ENCODE results near the gene SEMA6B.

SEMA6B gene, protein sequence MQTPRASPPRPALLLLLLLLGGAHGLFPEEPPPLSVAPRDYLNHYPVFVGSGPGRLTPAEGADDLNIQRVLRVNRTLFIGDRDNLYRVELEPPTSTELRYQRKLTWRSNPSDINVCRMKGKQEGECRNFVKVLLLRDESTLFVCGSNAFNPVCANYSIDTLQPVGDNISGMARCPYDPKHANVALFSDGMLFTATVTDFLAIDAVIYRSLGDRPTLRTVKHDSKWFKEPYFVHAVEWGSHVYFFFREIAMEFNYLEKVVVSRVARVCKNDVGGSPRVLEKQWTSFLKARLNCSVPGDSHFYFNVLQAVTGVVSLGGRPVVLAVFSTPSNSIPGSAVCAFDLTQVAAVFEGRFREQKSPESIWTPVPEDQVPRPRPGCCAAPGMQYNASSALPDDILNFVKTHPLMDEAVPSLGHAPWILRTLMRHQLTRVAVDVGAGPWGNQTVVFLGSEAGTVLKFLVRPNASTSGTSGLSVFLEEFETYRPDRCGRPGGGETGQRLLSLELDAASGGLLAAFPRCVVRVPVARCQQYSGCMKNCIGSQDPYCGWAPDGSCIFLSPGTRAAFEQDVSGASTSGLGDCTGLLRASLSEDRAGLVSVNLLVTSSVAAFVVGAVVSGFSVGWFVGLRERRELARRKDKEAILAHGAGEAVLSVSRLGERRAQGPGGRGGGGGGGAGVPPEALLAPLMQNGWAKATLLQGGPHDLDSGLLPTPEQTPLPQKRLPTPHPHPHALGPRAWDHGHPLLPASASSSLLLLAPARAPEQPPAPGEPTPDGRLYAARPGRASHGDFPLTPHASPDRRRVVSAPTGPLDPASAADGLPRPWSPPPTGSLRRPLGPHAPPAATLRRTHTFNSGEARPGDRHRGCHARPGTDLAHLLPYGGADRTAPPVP

DNA sequence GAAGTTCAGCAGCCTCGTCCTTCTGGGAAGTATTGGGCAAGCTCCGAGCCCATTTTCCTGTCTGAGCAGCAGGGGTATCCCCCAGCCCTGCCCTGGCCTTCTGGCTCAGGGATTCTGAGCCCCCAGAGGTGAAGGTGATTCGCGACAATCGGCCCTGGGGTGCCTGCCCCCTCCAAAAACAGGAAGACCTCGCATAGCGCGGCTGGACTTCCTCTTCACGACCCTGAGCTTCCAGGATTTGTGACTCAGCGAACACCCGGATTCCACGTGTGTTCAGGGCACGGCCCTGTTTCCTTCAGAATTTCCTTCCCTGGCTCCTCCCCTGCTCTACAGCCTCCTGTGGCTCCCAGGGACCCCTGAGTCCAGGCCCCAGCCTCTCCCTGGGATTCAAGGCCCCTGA, at the start of gene SEMA6B:
SEMA6B (minus strand) TSS at position 116 of the 400 bp plus-strand sequence. CDS start 1,227 bp downstream, outside the sequence.
- H3K4me1 Mint-ChIP-seq, result peaks cover 7% of the 10 kb centered on the region
- no peak for ATAC-seq (ENCODE audit: low read depth)
- H3K27ac Mint-ChIP-seq, result no peak within 1 kb of the TSS
- no peaks in the 10 kb centered on the region for H3K36me3 Mint-ChIP-seq
- no peak for DNase-seq (ENCODE audit: low spot score in 2 of 2)
- peaks cover 15% of the 10 kb centered on the region for H3K27me3 Mint-ChIP-seq
- H3K9me3 Mint-ChIP-seq, result no peaks in the 10 kb centered on the region
- no peak within 1 kb of the TSS for H3K4me3 Mint-ChIP-seq

- ATAC-seq (ENCODE audit: low read depth), result peak; percentile 53
These were observed 47.6 kb upstream of the SEMA6B start for GRCh38 chr19:4606921-4607678.

DNA sequence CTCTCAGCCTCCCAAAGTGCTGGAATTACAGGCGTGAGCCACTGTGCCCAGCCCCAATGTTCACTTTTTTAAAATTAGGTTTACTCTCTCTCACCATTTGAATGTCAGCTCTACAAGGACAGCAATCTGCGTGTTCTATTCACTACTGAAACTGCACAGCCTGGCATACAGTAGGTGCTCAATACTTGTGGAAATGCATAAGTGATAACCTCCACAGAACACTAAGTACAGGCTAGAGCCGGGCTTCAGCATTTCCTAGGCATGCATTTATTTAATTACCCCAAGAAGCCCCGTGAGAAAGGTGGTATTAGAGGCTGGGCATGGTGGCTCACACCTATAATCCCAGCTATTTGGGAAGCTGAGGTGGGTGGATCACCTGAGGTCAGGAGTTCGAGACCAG, 46.7 kb upstream of the SEMA6B start:
- ATAC-seq (ENCODE audit: low read depth) (no peak), DNase-seq (ENCODE audit: low spot score in 2 of 2) (no peak)
- Mint-ChIP-seq H3K27me3 (peaks cover 14% of the 10 kb centered on the region), H3K36me3 (no peaks in the 10 kb centered on the region), H3K4me1 (peaks cover 3% of the 10 kb centered on the region), H3K27ac (no peak overlapping the region), H3K4me3 (no peak overlapping the region), H3K9me3 (no peaks in the 10 kb centered on the region)

More at GRCh38 chr19:4606921-4607678, 47.6 kb upstream of the SEMA6B start:
- Mint-ChIP-seq H3K9me3 (no peaks in the 10 kb centered on the region), H3K27ac (no peak overlapping the region), H3K27me3 (peaks cover 12% of the 10 kb centered on the region), H3K4me1 (peaks cover 3% of the 10 kb centered on the region), H3K36me3 (no peaks in the 10 kb centered on the region), H3K4me3 (no peak overlapping the region)
- DNase-seq (ENCODE audit: low spot score in 2 of 2), result no peak

DNA sequence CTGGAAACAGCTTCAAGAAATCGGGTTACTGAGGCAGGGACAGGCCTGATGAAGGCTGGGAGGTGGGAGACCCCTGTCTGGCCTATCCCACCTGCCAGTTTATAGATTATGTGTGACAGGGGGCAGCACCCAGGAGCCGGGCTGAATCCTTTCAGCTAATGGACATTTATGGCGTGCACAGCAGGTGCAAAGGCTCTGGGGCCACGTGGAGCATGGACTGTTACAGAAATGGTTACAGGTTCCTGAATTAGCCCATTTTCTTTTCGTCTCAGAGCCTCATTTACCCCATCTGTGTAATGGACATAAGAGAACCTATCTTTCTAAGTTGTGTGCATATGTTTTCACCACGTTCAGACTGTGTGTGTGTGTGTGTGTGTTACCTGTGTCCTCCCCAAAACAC, 45.4 kb upstream of the SEMA6B start:
- no peak for DNase-seq (ENCODE audit: low spot score in 2 of 2)
- Mint-ChIP-seq H3K27ac (no peak overlapping the region), H3K4me1 (no peaks in the 10 kb centered on the region), H3K9me3 (no peaks in the 10 kb centered on the region), H3K4me3 (no peak overlapping the region), H3K36me3 (no peaks in the 10 kb centered on the region), H3K27me3 (peaks cover 8% of the 10 kb centered on the region)
- ATAC-seq (ENCODE audit: low read depth), result no peak

GRCh38 chr19:4602915-4603314, 43.4 kb upstream of the SEMA6B start:
- DNase-seq (ENCODE audit: low spot score in 2 of 2) (no peak), ATAC-seq (ENCODE audit: low read depth) (no peak)
- Mint-ChIP-seq H3K36me3 (no peaks in the 10 kb centered on the region), H3K27ac (no peak overlapping the region), H3K9me3 (no peaks in the 10 kb centered on the region), H3K27me3 (peaks cover 10% of the 10 kb centered on the region), H3K4me1 (peaks cover 3% of the 10 kb centered on the region), H3K4me3 (no peak overlapping the region)

- Mint-ChIP-seq H3K27me3 (peaks cover 12% of the 10 kb centered on the region), H3K36me3 (no peaks in the 10 kb centered on the region), H3K4me1 (peaks cover 5% of the 10 kb centered on the region), H3K27ac (no peak overlapping the region), H3K4me3 (no peak overlapping the region), H3K9me3 (no peaks in the 10 kb centered on the region)
- DNase-seq (ENCODE audit: low spot score in 2 of 2) (no peak), ATAC-seq (ENCODE audit: low read depth) (no peak)
These were observed 42.8 kb upstream of the SEMA6B start for GRCh38 chr19:4602173-4602788.

- ATAC-seq (ENCODE audit: low read depth) (no peak), DNase-seq (ENCODE audit: low spot score in 2 of 2) (no peak)
- Mint-ChIP-seq H3K4me3 (no peak overlapping the region), H3K27me3 (peaks cover 15% of the 10 kb centered on the region), H3K4me1 (peaks cover 7% of the 10 kb centered on the region), H3K9me3 (no peaks in the 10 kb centered on the region), H3K27ac (no peak overlapping the region), H3K36me3 (no peaks in the 10 kb centered on the region)
These were observed 41.4 kb upstream of the SEMA6B start for GRCh38 chr19:4600893-4601292.

GRCh38 chr19:4600082-4600481, 40.6 kb upstream of the SEMA6B start:
- H3K27me3 Mint-ChIP-seq, result peaks cover 15% of the 10 kb centered on the region
- H3K4me1 Mint-ChIP-seq, result peaks cover 7% of the 10 kb centered on the region
- DNase-seq (ENCODE audit: low spot score in 2 of 2), result no peak
- no peaks in the 10 kb centered on the region for H3K9me3 Mint-ChIP-seq
- no peak overlapping the region for H3K27ac Mint-ChIP-seq
- no peak for ATAC-seq (ENCODE audit: low read depth)
- H3K36me3 Mint-ChIP-seq, result no peaks in the 10 kb centered on the region
- no peak overlapping the region for H3K4me3 Mint-ChIP-seq

GRCh38 chr19:4598712-4599111, 39.2 kb upstream of the SEMA6B start:
- H3K36me3 Mint-ChIP-seq, result no peaks in the 10 kb centered on the region
- DNase-seq (ENCODE audit: low spot score in 2 of 2) (no peak), ATAC-seq (ENCODE audit: low read depth) (no peak)
- H3K27ac Mint-ChIP-seq, result no peak overlapping the region
- peaks cover 7% of the 10 kb centered on the region for H3K4me1 Mint-ChIP-seq
- no peaks in the 10 kb centered on the region for H3K9me3 Mint-ChIP-seq
- peaks cover 15% of the 10 kb centered on the region for H3K27me3 Mint-ChIP-seq
- no peak overlapping the region for H3K4me3 Mint-ChIP-seq

DNA sequence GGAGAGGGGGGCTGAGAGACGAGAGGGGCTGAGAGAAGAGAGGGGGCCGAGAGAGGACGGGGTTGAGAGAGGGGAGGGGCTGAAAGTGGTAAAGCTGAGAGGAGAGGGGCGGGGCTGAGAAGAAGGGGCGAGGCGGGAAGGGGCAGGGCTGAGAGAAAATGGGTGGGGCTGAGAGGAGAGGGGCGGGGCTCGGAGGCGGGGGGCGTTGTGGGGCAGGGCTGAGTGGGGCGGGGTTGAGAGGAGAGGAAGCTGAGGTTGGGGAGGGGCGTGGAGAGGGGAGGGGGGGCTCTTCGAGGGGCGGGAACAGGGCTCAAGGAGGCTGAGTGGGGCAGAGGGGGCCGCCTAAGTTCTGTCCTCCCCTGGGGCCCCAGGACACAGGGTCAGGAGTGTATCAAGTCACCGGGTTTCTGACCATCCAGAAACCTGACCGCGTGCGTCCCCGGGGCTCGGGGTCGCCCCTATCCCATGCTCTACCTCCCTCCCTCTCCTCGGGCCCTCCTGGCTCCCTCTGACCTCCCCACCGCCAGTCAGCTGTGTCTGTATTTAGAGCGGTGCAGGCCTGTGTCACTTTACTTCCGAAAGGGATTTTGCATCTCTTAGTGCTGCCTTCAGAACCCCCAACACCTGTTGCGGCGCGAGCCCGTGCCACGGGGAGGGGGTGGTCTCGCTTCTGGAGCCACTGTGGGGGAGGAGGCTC, 38.6 kb upstream of the SEMA6B start:
- no peaks in the 10 kb centered on the region for H3K36me3 Mint-ChIP-seq
- H3K4me3 Mint-ChIP-seq, result peak overlapping the region; percentile 67
- H3K27ac Mint-ChIP-seq, result no peak overlapping the region
- DNase-seq (ENCODE audit: low spot score in 2 of 2) (no peak), ATAC-seq (ENCODE audit: low read depth) (peak; percentile 73)
- H3K4me1 Mint-ChIP-seq, result peaks cover 7% of the 10 kb centered on the region
- no peaks in the 10 kb centered on the region for H3K9me3 Mint-ChIP-seq
- peaks cover 17% of the 10 kb centered on the region for H3K27me3 Mint-ChIP-seq

DNA sequence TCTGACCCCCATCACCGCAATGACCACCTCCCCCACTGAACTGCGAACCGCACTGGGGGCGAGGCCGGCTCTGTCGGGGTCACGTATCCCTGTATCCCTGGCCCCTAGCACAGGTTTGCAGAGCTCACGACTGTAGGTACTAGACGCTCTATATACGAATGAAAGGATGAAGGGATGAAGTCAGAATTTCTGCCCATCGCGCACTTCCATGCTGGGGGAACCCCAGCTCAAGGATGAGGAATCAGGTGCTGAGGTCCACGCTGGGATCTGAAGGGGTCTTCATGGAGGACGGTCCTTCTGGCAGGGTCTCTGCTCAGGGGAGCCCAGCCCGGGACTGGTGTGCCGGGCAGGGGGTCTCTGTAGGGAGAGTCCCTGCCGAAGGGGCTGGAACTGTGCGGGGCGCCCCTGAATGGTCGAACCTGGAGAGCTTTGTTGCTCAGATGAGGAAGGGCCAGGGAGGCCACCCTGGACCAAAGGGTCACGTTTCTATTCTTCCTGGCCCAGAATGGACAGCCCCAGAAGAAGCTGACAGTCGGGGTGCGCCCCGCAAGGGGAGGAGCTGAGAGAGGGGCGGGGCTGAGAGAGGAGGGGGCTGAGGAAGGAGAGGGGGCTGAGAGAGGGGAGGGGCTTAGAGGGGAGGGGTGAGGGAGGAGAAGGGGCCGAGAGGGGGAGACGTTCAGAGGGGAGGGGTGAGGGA, 37.9 kb upstream of the SEMA6B start:
- Mint-ChIP-seq H3K9me3 (no peaks in the 10 kb centered on the region), H3K4me1 (peaks cover 7% of the 10 kb centered on the region), H3K4me3 (peak overlapping the region; percentile 48), H3K36me3 (no peaks in the 10 kb centered on the region), H3K27ac (no peak overlapping the region), H3K27me3 (peaks cover 18% of the 10 kb centered on the region)
- no peak for DNase-seq (ENCODE audit: low spot score in 2 of 2)
- no peak for ATAC-seq (ENCODE audit: low read depth)

DNA sequence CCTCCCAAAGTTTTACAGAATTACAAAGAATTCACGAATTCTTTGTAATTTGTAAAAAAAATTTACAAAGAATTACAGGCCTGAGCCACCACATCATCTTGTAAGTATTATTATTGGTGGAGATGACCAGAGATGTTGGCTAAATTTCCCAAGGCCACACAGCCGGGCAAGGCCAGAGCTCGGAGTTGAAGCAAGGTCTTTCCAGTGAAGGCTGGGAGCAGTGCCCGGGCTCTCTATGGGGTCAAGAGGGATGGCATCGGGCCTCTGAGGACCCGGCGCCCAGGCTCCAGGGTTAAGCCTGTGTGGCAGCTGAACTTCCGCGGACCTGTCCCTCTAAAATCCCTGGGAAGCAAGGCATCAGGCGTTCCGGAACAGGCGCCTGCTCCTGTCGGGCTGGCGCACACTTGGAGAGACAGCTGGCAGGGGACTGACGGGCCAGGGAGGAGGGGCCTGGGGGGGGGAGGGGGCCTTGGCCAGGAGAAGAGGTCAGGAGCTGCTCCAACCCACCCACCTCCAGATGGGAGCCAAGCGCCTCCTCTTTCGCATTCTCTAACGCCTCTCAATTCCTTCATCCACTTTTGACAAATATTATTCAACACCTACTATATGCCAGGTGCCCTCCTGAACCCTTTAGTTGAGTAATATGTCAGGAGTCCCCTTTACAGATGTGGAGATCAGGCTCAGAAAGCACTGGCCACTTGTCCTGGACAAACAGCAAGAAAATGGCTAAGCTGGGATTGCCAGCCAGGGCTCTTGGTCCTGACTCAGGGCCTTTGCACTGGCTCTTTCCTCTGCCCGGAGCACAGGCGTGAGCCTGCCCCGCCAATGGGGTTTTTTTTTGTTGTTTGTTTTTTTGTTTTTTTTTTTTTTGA, 36.8 kb upstream of the SEMA6B start:
- Mint-ChIP-seq H3K4me3 (no peak overlapping the region), H3K27ac (no peak overlapping the region), H3K4me1 (peaks cover 7% of the 10 kb centered on the region), H3K9me3 (no peaks in the 10 kb centered on the region), H3K27me3 (peaks cover 18% of the 10 kb centered on the region), H3K36me3 (no peaks in the 10 kb centered on the region)
- DNase-seq (ENCODE audit: low spot score in 2 of 2) (no peak), ATAC-seq (ENCODE audit: low read depth) (no peak)

Data from memory B cell (primary cell).